Lower leg skin (tissue), 3 donors: ENCODE data around the gene FARS2.

ENCODE experiments used
- CTCF ChIP-seq, 3 donors: fragments of 450-650 bp; IDR thresholded peaks; one replicate each; pipeline ENCODE4 v1.5.1; 2016; ENCODE audit warnings: antibody characterized with exemption in 3 of 3, mild to moderate bottlenecking in 3 of 3, moderate library complexity in 2 of 3
- POLR2A ChIP-seq, 2 donors: fragments of 450-650 bp; IDR thresholded peaks; one replicate each; pipeline ENCODE4 v1.6.1; 2016 to 2017; ENCODE audit warnings: antibody characterized with exemption in 2 of 2, mild to moderate bottlenecking in 1 of 2, moderate library complexity in 1 of 2

GRCh38 chr6:5729813-5730517 lies 468.7 kb downstream of the FARS2 start:
- TF ChIP-seq POLR2A (IDR thresholded peaks at IDR 0.05) (no peak), CTCF (IDR thresholded peaks at IDR 0.05) (no peak)
